GM12878 (cell line): ENCODE data around the gene NEAT1. TPM values are rescaled to one million over a fixed set of nuclear protein-coding genes. Genes with fewer than 3 reads are reported as not detected.
A peak's percentile ranks its signal among the peaks of the same experiment; 100 is the strongest.

Experiments
- ATAC-seq: fragments of 200-7000 bp; cut with Tn5 transposase; 3 replicates; pipeline ENCODE4 v1.9.1; 2020; ENCODE audit warnings: mild to moderate bottlenecking, moderate library complexity
- BruUV-seq: library from RNA; stranded (reverse); fragments of 400-500 nt; replicated peaks from 2 replicates; lab custom pipeline; 2021; lab: Mats Ljungman, UMichigan
- CTCF ChIA-PET: fragments of 300-600 bp; sonication (Branson Sonifier 250); formaldehyde crosslinking; extraction: SDS; loops from one replicate; lab custom pipeline; 2021; ENCODE audit warnings: inconsistent platforms; lab: Yijun Ruan, JAX
- POLR2A ChIA-PET: fragments of 350-600 bp; formaldehyde crosslinking; extraction: SDS; loops from one replicate; lab custom pipeline; 2021; ENCODE audit warnings: inconsistent platforms; lab: Charles Lee
- RAD21 ChIA-PET: fragments of 300-600 bp; sonication (Branson Sonifier 250); formaldehyde crosslinking; loops from one replicate; lab custom pipeline; 2023; ENCODE audit warnings: antibody characterized with exemption; ENCODE audit not compliant: unreplicated experiment; lab: Charles Lee
- SMC1A ChIA-PET: fragments of 300-600 bp; sonication (Branson Sonifier 250); formaldehyde crosslinking; loops from one replicate; lab custom pipeline; 2023; ENCODE audit not compliant: unreplicated experiment, uncharacterized antibody; lab: Charles Lee
- DNase-seq: peaks from one replicate; pipeline ENCODE4 v3.0.0-alpha.2; 2011; ENCODE audit warnings: low read depth, low spot score
- FAIRE-seq: peaks from 3 replicates; lab custom pipeline; 2011; peaks lifted over from hg19 to GRCh38; lab: Jason Lieb, UNC
- H2AFZ ChIP-seq: 2 replicates; pipeline ENCODE4 v1.6.0; 2011; ENCODE audit warnings: low read depth, low read length, control low read depth; ENCODE audit not compliant: control insufficient read depth
- H3K27ac ChIP-seq: 2 replicates; pipeline ENCODE4 v1.5.1; 2011; ENCODE audit warnings: control low read depth; ENCODE audit not compliant: control insufficient read depth, insufficient read depth
- H3K27me3 ChIP-seq, 2 experiments: replicated peaks in 1 of 2; 2 replicates each; pipeline versions ENCODE4 v1.6.0 to v1.6.1; 2011; ENCODE audit warnings: low read length in 1 of 2; ENCODE audit not compliant: control insufficient read depth in 2 of 2, insufficient read depth in 2 of 2
- H3K36me3 ChIP-seq, 2 experiments: 2 replicates each; pipeline ENCODE4 v1.5.1; 2011; ENCODE audit warnings: low read length in 1 of 2; ENCODE audit not compliant: control insufficient read depth in 2 of 2, insufficient read depth in 2 of 2
- H3K4me1 ChIP-seq: 2 replicates; pipeline ENCODE4 v1.6.1; 2011; ENCODE audit warnings: mild to moderate bottlenecking, low read length, moderate library complexity, mixed read lengths; ENCODE audit not compliant: control insufficient read depth, insufficient read depth
- H3K4me2 ChIP-seq: 2 replicates; pipeline ENCODE4 v1.6.0; 2011; ENCODE audit warnings: control low read depth; ENCODE audit not compliant: control insufficient read depth, insufficient read depth
- H3K4me3 ChIP-seq: fragments of 200-600 bp; sonication (generic); 2 replicates; pipeline ENCODE4 v1.5.1; 2016
- H3K79me2 ChIP-seq: 2 replicates; pipeline ENCODE4 v1.6.0; 2011; ENCODE audit warnings: low read length; ENCODE audit not compliant: control insufficient read depth, insufficient read depth
- H3K9ac ChIP-seq: 2 replicates; pipeline ENCODE4 v1.8.0; 2011; ENCODE audit warnings: low read length, control low read depth, mixed read lengths; ENCODE audit not compliant: control insufficient read depth, insufficient read depth
- H3K9me3 ChIP-seq: replicated peaks from 3 replicates; pipeline ENCODE4 v1.5.1; 2011; ENCODE audit warnings: mild to moderate bottlenecking, low read length; ENCODE audit not compliant: control insufficient read depth, insufficient read depth
- H4K20me1 ChIP-seq: 2 replicates; pipeline ENCODE4 v1.6.0; 2011; ENCODE audit not compliant: control insufficient read depth, insufficient read depth
- ETV6 ChIP-seq, 2 experiments: fragments of 450-650 bp in 1 of 2; IDR thresholded peaks in 1 of 2; conservative IDR thresholded peaks in 1 of 2; 2 replicates each; pipeline ENCODE4 v1.6.1; 2014; ENCODE audit warnings: antibody characterized with exemption in 1 of 2, borderline replicate concordance in 1 of 2, low read depth in 1 of 2, mild to moderate bottlenecking in 1 of 2, moderate library complexity in 1 of 2
- HDGF ChIP-seq: fragments of 450-650 bp; IDR thresholded peaks from 2 replicates; pipeline ENCODE4 v1.6.1; 2016; ENCODE audit warnings: antibody characterized with exemption
- NFYB ChIP-seq: IDR thresholded peaks from 2 replicates; pipeline ENCODE4 v1.6.1; 2011; ENCODE audit warnings: low read depth, mild to moderate bottlenecking, low read length, improper control_type of control experiment, moderate library complexity; ENCODE audit not compliant: insufficient read depth
- POLR2AphosphoS2 ChIP-seq: IDR thresholded peaks from 2 replicates; pipeline ENCODE4 v1.6.1; 2011; ENCODE audit warnings: low read depth, mild to moderate bottlenecking, low read length, improper control_type of control experiment, moderate library complexity
- SMC3 ChIP-seq: IDR thresholded peaks from 2 replicates; pipeline ENCODE4 v1.6.1; 2011; ENCODE audit warnings: low read length, improper control_type of control experiment, borderline replicate concordance
- SRF ChIP-seq, 2 experiments: IDR thresholded peaks; 2 replicates each; pipeline ENCODE4 v1.6.1; 2011; ENCODE audit warnings: low read depth in 2 of 2, low read length in 2 of 2, mild to moderate bottlenecking in 1 of 2, moderate library complexity in 1 of 2
- WRNIP1 ChIP-seq: IDR thresholded peaks from 2 replicates; pipeline ENCODE4 v1.6.1; 2011; ENCODE audit warnings: low read depth, low read length, improper control_type of control experiment, borderline replicate concordance
- ZBTB11 ChIP-seq: fragments of 450-650 bp; formaldehyde crosslinking; IDR thresholded peaks from 2 replicates; pipeline ENCODE4 v1.5.0; 2022; ENCODE audit warnings: mild to moderate bottlenecking, missing genetic modification characterization
- WGBS: methylation state at CpG from one replicate; pipeline ENCODE4 v1.1.6; 2016; ENCODE audit warnings: low lambda C conversion rate; ENCODE audit not compliant: insufficient replicate concordance, insufficient coverage; ENCODE audit errors: missing lambda C conversion rate; 5-methylcytosine and 5-hydroxymethylcytosine counted together
- in situ Hi-C: fragments of 300-500 bp; cut with MboI; formaldehyde crosslinking; loops from 9 replicates; pipeline ENCODE4 v1.14.3; 2018; ENCODE audit warnings: mixed read lengths
- intact Hi-C: fragments of 100-400 bp; cut with micrococcal nuclease; formaldehyde crosslinking; loops from one replicate; pipeline ENCODE4 v1.14.2; 2022; ENCODE audit not compliant: unreplicated experiment
- polyA plus RNA-seq, 11 experiments: library from polyadenylated mRNA; depleted of rRNA in 4 of 11; unstranded in 6 of 11; stranded (reverse) in 5 of 11; fragments of >200 nt; fragmentation: Nextera tagmentation in 4 of 11; fragmentation: Illumina TruSeq in 1 of 11; extraction: Ambion mirVana in 4 of 11; extraction: Trizol in 1 of 11; gene quantifications; 1 replicate in 1 of 11; 2 replicates in 10 of 11; pipeline versions ENCODE4 v1.2.1 to v1.2.3, GENCODE V29; 2011 to 2016; ENCODE audit warnings: inconsistent platforms in 2 of 11, missing spikeins in 2 of 11, low read depth in 1 of 11
- total RNA-seq, 4 experiments: library from RNA; depleted of rRNA in 3 of 4; stranded (reverse); fragments of >200 nt in 3 of 4; fragmentation: Illumina TruSeq in 1 of 4; extraction: Trizol in 1 of 4; gene quantifications; 2 replicates each; pipeline versions ENCODE4 v1.2.1 to v1.2.3, GENCODE V29; 2013 to 2021
- TF ChIP-seq, protein P1 (sequence below): fragments of 450-650 bp; IDR thresholded peaks from 2 replicates; pipeline ENCODE4 v1.6.1; 2016; ENCODE audit warnings: mild to moderate bottlenecking

The NEAT1 gene
- total and polyA plus RNA-seq, 10 of the 15 experiments (the other 5 are each of a cell fraction or from before 2014, with no cell fraction given) = 13.6 to 328 (median 69.4) TPM

- no peak for TF ChIP-seq ZBTB11
- TF ChIP-seq SRF (IDR thresholded peaks at IDR 0.05; ENCODE audit: low read depth in 2 of 2, low read length in 2 of 2) = no peak
- TF ChIP-seq NFYB = no peak
- TF ChIP-seq POLR2AphosphoS2 = no peak
Observed at GRCh38 chr11:65474864-65475263, 52.3 kb downstream of the NEAT1 start (continued).

DNA sequence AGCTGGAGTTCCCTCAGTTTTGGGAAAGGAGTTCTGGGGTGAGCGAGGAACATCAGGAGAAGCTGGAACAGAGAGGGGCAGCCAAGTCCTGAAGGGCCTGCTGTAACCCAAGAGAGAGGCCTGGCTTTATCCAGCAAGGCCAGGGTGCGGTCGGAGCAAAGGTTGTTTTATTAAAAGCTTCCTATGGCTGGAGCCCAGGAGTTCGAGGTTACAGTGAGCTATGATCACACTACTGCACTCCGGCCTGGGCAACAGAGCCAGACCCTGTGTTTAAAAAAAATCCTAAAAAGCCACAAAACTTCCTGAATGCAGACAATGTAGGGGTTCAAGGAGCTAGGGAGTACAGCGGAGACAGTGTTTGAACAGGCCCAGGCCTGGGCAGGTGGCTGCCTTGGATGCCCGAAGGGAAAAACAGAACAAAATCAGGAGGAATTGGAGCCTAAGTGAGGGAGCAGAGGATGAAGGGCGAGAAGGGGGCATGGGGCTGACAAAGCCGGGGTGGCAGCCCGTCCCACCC, 54.1 kb downstream of the NEAT1 start:
- ChIA-PET POLR2A (interaction anchor here (0.8 to 8.0 kb wide), 15 partner anchors 11 to 143 kb away, joined by 3 to 429 read pairs (median 5); partner anchors contain the start of genes DPF2, MALAT1 and NEAT1), RAD21 (interaction anchor here (1.0 to 6.4 kb wide), 14 partner anchors 11 to 187 kb away, joined by 3 to 208 read pairs (median 4); partner anchors contain the start of genes MALAT1 and NEAT1), CTCF (interaction anchor here (0.7 to 14.2 kb wide), 11 partner anchors 11 to 147 kb away, joined by 3 to 728 read pairs (median 4); partner anchors contain the start of gene MALAT1), SMC1A (interaction anchor here (0.6 to 13.3 kb wide), 7 partner anchors 13 to 138 kb away, joined by 3 to 481 read pairs (median 9); partner anchors contain the start of gene MALAT1)
- H4K20me1 ChIP-seq = no peaks in the 10 kb centered on the region
- H3K9ac ChIP-seq = peak overlapping the region; percentile 100
- ATAC-seq = peak; percentile 1
- no peaks in the 10 kb centered on the region for H3K27me3 ChIP-seq
- peak overlapping the region; percentile 100 for H3K27ac ChIP-seq
- intact Hi-C loops (loop anchor here (2.0 kb wide), 1 partner anchor 20 kb away; no protein-coding TSS in a partner anchor), in situ Hi-C loops (no loop called here)
- H2AFZ ChIP-seq = no peak overlapping the region; the same call in 1 of the 2 replicates
- peak overlapping the region; percentile 79 for H3K4me3 ChIP-seq
- peak overlapping the region; percentile 100 for H3K4me2 ChIP-seq
- BruUV-seq = TSS peak; percentile 98
- peaks cover 31% of the 10 kb centered on the region for H3K4me1 ChIP-seq
- no peaks in the 10 kb centered on the region for H3K9me3 ChIP-seq
- FAIRE-seq = no peak
- DNase-seq = no peak
- WGBS = 11% methylated on average over 8 of the region's 10 CpGs
- H3K79me2 ChIP-seq = peaks cover 38% of the 10 kb centered on the region
- H3K36me3 ChIP-seq = no peaks in the 10 kb centered on the region
- TF ChIP-seq WRNIP1 (peak; percentile 51; the same call in 1 of the 2 replicates), ETV6 (conservative IDR thresholded peaks at IDR 0.05 in 1 of 2, IDR thresholded peaks at IDR 0.05 in 1 of 2; ENCODE audit: borderline replicate concordance in 1 of 2, low read depth in 1 of 2) (no peak), HDGF (0 out of 2 replicates have a peak, but pooled peaks have one; percentile 9), SMC3 (0 out of 2 replicates have a peak, but pooled peaks have one; percentile 12)
- TF ChIP-seq, protein P1, sequence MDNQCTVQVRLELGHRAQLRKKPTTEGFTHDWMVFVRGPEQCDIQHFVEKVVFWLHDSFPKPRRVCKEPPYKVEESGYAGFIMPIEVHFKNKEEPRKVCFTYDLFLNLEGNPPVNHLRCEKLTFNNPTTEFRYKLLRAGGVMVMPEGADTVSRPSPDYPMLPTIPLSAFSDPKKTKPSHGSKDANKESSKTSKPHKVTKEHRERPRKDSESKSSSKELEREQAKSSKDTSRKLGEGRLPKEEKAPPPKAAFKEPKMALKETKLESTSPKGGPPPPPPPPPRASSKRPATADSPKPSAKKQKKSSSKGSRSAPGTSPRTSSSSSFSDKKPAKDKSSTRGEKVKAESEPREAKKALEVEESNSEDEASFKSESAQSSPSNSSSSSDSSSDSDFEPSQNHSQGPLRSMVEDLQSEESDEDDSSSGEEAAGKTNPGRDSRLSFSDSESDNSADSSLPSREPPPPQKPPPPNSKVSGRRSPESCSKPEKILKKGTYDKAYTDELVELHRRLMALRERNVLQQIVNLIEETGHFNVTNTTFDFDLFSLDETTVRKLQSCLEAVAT = 0 out of 2 replicates have a peak, but pooled peaks have one; percentile 21
